ENCODE data around the gene HECA.
"Not testable (repeated sequence)": the region's sequence is repeated elsewhere in the genome, so short reads cannot be mapped to it uniquely, and the experiment has no call there.

HECA gene

DNA sequence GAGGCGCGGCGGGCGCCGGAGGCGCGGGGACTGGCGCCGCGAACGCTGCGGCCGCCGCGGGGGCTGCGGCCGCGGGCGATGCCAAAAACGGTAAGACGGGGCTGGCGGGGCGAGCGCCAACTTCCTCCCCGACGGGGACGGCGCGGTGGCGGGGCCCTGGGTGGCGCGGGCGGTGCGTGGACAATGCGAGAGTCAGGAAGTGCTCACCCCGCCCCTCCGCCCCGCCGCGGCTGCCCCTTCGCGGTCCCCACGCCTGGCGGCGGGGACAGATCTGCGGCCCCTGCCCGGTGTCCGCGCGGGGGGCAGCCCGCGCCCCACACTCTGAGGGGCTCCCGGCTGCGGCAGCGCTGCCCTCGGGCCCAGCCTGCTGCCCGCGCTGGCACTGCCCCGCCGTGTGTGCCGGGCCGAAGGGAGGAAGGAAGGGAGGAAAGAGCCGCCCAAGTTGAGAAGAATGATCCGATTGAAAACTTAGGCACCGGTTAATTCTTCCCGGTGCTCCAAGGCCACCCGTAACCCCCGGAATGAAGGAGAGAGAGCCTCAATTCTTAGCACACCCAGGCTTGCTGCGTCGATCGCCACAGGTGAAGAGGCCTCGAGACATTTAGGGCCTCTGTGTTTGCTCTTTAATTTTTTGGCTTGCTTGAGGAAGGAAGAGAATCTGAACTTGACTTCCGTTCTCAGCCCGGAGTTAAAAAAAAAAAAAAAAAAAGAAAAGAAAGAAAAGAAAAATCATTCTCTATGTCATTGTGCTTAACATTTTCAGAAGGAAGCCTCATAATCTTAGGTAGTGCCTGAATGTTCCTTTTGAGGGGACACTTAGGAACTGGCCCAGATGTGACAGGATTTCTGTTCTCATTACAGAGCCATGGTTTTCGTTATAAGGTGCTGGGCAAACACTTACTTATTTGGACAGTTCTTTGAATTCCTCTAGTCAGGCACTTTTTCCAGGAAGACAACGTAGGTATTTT is 982 bp downstream of the HECA start:
- DNase-seq (ENCODE audit: low read depth in 2 of 2), result no peak

DNA sequence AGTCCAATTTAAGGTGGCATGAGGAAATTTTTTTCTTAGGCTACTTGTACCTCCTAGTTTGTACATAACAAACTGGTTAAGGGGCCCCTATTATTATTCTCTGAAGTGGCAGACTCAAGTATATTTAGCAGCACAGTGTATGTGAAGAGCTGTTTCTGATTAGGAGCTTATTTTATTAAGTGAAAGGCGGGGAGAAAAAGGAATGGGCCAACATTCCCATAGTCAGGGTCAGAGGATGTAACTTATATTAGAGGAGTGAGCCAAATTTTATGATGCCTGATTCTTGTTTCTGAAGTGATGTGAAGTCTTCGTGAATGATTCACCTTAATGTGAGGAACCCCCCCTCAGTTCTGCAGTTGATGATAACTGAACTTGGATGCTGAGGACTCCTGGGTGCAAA is 2.8 kb downstream of the HECA start:
- DNase-seq (ENCODE audit: low read depth in 2 of 2), result no peak

DNA sequence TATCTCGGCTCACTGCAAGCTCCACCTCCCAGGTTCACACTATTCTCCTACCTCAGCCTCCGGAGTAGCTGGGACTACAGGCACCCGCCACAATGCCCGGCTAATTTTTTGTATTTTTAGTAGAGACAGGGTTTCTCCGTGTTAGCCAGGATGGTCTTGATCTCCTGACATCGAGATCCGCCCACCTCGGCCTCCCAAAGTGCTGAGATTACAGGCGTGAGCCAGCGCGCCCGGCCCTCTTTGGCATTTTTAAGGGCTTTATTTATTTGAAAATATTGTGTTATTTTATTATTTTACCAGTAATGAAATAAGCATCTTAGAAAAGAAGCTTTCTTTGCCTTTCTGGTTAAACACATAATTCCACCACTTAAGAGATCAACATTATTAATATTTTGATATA is 6.0 kb downstream of the HECA start:
- DNase-seq (ENCODE audit: low read depth in 2 of 2), result not testable (repeated sequence)

DNA sequence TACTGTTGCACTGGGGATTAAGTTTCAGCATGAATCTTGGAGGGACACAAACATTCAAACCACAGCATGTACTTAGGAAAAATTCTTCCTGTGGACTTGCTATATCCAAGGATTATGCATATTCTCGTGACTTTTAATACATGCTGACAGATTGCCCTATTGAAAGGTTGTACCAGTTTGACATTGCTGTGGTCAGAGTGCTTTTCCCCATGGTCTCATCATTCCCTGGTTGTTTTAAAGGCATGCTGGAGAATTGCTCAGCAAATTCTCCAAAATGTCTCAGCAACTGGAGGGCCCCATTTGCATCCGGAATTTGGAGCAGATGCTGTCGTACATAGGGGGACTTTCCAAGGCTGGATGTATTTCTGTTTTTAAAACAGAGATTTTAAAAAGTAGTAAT is 7.4 kb downstream of the HECA start:
- no peak for DNase-seq (ENCODE audit: low read depth in 2 of 2)

DNA sequence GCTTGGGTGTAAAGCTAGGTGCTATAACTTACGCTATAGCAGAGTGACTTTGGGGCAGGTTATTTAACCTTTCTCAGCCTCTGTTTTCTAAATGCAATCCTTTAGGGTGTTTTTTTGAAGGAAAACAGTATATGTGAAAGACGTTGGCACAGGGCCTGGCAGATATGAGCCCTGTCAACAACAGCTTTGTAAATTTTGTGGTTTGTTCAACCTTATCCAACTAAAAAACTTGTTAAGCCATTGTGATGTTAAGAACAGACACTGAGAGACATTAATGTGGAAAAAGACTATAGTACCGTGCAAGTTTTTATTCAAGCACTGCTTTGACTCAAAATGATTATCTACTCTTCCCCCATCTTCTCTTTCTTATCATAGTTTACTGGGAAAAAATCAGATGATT is 8.2 kb downstream of the HECA start:
- DNase-seq (ENCODE audit: low read depth in 2 of 2), result no peak

DNA sequence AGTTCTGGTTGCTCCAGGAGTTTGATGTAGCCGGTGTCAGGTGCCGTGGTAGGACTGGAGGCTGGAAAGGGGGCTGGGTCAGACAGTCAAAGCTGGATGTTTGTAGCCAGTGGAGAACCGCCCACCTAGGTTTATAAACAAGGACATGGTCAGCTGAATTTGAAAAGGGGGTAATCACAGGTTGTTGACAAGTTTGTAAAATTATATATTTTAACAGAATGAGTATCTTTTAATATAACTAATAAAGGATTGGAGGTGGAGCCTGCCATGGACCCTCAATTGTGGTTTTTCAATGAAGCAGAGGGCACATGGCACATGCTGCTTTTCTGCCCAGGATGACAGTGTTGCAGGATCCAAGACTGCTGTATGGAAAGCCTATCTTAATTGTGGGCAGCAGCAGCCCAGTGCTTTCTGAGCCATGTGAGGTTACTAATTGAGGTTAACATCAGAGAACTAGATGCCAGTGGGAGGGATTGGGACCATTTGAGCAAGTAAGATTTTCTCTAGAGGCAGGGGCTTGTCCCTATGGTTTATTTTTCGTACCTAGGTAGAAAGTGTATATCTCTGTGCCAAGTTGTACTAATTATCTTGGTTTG is 9.7 kb downstream of the HECA start:
- no peak for DNase-seq (ENCODE audit: low read depth in 2 of 2)

DNA sequence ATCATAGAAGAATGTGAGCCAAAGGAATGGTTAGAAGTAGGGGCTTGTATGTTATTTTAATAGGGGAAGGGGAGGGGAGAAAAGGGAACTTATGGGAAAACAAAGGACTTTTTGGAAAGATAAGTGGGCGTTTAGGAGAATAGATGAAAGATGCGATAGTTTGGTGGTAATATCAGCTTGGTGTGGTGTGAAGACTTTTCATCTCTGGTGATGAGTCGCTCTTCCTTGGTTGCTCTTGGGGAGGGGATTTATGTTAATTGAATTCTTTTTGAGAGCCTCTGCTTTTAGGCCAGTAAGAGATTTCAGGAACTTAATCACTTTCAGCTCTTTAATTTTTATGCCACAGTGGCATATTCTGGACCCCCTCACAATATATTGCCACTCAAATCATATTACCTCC is 10.8 kb downstream of the HECA start:
- DNase-seq (ENCODE audit: low read depth in 2 of 2), result no peak

DNA sequence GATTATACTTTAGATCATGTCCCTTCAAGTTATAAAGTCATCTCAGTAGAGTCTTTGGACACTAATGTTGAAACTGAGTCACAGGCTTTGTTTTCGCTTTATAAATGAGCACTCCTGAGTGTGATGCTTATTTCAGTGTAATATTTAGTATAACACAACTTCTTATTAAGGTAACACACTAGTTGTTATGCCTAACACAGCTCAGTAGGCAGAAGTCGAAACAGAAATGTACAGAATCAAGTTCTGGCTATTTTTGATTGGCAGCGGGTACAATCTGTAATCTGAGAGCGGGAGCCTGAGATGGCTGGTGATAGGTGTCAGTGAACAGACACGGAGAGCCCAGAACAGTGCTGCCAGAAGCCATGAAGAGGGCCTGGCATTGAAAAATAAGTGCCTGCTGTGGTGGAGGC is 11.4 kb downstream of the HECA start:
- no peak for DNase-seq (ENCODE audit: low read depth in 2 of 2)

DNA sequence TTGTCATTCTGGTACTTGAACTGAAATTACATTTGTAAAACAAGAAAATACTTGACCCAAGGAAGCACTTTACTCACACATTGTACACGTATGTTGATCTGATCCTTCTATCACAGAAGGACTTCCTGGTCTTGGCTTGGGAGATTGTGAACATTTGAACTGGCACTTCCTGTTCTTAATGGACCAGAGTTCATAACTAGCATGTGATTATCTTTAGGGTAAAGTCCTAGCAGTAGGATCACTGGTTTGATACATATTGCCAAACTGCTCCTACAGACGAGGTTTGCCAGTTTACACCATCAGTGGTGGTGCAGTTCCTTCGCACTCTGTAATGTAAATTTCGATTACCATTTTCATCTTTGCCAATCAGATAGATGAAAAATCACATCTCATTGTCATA is 12.7 kb downstream of the HECA start:
- no peak for DNase-seq (ENCODE audit: low read depth in 2 of 2)

DNA sequence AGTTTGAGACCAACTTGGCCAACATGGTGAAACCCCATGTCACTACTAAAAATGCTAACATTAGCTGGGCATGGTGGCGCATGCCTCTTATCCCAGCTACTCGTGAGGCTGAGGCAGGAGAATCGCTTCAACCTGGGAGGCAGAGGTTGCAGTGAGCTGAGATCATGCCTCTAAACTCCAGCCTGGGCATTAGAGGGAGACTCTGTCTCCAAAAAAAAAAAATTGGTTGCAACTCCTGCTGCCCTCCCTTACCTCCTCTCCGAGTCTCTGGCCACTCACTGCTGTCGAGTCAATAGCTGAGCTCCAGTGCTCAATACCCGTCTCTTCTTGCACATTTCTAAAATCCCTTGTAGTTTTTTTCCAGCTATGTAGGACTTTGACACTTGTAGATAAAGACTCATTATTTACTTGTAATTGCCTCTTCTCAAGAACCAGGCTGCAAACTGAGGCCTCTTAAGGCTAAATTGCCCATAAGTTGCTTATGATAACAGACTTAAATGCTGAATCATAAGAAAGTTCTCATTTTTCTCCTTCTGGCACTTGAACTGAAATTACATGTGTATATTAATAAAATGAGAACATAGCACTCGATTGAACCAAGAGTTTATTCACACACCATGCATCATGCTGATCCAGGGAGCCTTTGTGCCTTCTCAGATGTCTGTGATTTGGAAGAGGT is 13.8 kb downstream of the HECA start:
- DNase-seq (ENCODE audit: low read depth in 2 of 2), result no peak

DNA sequence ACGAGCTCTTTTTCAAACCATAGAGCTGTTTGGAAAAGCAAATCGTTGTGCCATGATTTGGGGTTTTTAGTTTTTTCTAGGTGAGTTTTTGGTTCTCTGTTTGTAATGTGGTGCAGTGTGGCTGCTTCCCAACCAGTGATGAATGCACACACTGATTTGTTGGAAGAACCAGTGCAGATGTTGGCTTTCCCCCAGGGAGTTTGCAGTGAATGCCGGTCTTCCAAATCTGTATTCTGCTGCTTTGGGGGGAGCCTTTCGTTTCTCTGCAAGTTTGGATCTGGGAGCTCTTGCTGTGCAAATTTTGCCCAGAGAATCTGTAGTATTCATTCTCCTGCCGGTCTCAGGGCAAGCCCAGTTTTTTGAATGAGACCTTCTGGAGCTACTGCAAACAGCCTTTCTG is 14.5 kb downstream of the HECA start:
- DNase-seq (ENCODE audit: low read depth in 2 of 2), result no peak

DNA sequence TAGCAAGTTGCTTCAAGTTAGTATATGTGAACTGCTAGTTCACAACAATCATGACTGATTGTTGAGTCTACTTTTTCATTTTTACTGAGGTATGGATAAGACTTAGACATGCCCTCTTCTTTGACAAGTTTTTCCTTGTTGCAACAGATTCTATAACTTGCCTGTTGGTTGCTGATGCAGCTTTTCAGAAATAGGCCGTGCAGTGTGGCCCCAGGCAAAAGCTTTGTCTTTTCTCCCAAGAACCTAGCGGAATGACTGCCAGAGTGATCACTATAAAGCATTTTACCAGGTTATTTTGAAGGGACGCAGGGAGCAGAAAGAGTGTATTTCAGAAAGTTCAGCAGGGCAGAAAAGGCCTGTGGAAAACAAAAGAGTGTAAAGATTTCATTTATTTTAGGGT is 16.0 kb downstream of the HECA start:
- no peak for DNase-seq (ENCODE audit: low read depth in 2 of 2)

DNA sequence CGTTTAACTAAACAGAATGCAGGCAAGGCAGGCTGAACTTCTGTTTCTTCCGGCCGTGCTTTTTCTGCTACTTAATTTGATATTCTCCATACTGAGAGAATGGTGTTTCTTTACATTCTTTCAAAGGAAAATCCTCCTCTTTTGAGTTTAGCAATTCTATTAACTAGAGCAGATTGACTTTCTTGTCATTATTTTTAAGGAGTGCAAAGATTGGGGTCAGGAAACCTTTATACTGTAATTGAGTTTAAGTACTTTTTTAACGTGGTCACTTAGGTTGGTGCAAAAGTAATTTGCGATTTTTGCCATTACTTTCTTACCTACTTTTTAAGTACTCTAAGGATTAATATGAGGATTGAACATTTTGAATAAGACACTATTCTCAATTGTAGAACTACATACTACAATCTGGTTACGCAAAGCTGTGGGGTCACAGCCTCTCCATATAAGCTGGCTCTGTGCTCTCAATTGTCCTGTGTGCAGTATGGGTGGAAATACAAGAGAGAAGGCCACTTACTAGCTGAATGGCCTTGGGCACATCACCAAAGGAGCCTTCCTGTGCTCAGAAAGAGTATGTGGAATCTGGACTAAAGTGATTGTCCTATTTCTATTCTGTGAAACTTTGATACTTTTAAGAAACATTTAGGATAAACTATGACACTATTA is 16.7 kb downstream of the HECA start:
- DNase-seq (ENCODE audit: low read depth in 2 of 2), result no peak

DNA sequence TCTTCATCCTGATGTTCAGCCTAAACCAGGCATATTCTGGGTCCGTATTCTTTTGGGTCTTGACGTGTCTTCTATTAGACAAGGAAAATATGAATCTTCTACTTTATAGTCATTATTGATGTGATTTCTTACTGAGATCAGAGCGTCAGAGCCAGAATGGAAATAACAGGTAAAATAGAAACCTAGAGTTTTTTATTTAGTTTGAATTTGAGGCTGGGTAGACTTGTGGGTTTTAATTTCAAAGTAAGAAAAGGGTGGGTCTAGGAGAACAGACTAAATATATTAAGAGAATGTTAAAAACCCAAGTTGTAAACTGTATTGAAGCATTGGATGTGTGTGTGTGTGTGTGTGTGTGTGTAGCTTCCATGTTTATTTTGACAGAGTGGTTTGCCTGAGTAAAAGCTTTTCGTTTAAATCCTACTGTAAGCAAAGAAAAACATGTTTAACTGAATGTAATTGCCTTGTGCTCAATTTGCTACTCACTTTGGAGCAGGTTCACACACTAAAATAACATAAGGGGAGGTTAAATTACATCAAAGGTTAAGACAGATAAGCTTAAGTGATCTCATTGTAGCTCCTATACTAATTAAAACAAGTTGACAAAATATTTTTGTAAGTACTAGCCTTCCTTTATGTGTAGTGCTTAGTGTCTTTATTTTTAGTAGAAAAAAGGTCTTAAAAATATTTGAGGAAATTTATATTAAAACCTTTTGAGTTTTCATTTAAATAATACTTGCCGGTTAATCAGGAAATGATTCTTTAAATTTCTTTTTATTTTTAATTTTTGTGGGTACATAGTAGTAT is 17.4 kb downstream of the HECA start:
- no peak for DNase-seq (ENCODE audit: low read depth in 2 of 2)

DNA sequence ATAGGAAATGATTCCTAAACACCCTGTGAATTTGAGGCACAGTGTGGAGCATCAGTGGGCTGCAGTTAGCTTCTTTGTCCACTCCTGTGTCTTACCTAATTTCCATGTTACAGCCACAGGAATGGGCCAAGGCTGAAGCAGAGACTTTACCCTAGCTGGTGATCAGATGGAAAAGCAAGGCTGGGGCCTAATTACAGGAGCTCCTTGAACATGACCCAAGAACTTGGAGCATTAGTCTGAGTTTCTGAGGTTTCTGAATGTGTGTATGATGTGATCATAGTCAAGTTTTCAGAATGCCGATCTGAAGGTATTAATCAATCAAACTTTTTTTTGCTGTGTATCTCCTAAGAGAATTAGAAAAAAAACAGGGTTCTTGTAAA is 18.0 kb downstream of the HECA start:
- no peak for DNase-seq (ENCODE audit: low read depth in 2 of 2)

DNA sequence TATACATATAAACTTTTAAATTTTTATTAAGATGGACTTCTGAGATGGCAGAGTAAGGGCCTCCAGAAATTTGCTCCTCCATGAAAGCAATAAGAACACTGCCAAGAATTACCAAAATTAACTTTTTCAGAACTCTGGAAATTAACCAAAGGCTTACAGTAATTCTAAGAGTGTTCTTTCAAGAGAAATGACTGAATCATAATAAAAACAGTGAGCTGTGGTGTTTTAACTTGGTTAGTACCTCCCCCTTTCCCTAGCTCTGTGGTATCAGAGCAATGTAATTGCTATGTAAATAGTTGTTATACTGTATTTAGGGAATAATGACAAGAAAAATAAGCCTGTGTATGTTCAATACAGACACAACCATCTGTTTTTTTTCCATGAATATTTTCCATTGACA is 19.0 kb downstream of the HECA start:
- no peak for DNase-seq (ENCODE audit: low read depth in 2 of 2)

DNA sequence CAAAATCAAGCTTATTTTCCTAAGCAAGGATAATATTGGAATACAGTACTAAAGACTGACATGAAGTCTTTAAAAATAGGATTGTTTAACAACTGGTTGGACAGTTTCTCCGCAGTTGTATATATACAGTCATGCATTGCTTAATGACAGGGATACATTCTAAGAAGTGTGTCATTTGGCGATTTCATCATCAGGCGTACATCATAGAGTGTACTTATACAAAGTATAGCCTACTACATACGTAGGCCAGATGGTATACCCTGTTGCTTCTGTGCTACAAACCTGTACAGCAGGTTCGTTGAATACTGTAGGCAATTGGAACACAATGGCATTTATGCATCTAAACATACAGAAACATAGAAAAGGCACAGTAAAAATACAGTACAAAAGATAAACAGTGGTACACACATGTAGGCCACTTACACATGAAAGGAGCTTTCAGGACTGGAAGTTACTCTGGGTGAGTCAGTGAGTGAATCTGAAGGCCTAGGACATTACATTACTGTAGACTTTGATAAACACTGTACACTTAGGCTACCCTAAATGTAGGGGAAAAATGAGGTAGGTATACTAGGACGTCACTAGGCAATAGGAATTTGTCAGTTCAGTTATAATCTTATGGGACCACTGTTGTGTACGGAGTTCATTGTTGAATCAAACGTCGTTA is 20.1 kb downstream of the HECA start:
- no peak for DNase-seq (ENCODE audit: low read depth in 2 of 2)

DNA sequence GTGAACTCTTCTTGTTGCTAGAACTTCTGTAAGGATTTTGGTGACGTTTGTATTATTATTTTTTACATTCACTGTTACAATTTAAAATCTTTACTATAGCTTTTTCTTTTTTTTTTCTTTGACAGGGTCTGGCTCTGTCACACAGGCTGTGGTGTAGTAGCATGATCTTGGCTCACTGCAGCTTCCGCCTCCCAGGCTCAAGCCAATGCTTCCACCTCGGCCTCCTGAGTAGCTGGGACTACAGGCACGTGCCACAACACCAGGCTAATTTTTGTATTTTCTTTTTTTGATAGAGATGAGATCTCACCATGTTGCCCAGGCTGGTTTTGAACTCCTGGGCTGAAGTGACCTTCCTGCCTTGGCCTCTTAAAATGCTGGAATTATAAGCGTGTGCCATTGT is 21.2 kb downstream of the HECA start:
- no peak for DNase-seq (ENCODE audit: low read depth in 2 of 2)

DNA sequence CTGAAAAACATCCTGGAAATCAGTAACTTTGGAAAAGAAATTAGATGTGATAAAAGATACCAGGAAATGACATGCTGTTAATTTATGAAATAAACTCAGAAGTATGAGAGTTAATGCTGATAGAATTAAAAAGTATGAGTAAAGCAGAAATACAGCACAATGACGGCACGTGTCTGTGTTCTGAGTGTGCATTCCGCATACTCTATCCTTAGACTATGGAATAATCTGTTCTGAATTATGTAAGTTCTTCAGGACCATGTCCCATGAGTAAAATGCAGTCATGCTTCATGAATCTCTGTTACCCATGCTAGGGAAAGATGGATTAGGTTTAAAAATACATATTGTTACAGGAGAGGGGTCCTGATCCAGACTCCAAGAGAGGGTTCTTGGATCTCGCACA is 21.7 kb downstream of the HECA start:
- no peak for DNase-seq (ENCODE audit: low read depth in 2 of 2)

DNA sequence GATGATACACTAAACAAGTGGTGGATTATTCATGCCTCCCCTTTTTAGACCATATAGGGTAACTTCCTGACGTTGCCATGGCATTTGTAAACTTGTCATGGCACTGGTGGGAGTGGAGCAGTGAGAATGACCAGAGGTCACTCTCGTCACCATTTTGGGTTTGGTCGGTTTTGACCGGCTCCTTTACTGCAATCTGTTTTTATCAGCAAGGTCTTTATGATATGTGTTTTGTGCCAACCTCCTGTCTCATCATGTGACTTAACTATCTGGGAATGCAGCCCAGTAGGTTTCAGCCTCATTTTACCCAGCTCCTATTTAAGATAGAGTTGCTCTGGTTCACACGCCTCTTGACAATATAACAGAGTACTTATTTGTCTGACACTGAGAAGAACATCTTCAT is 22.2 kb downstream of the HECA start:
- DNase-seq (ENCODE audit: low read depth in 2 of 2), result not testable (repeated sequence)

DNA sequence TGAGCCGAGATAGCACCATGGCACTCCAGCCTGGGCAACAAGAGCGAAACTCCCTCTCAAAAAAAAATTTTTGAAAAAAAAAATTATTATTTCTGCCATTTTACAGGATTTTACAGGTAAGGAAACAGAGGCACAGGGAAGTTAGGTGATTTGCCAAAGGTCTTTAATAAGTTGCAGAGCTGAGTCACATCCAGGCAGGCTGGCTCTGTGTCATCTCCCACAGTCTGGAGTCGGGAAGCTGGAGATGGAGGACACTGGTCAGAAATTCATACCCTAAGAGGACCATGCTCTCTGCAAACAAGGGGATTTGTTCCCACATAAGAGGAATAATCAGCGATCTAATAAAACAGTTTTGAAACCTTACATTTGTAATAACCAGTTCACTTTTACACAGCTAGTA is 24.1 kb downstream of the HECA start:
- no peak for DNase-seq (ENCODE audit: low read depth in 2 of 2)

Measured in activated CD4-positive, alpha-beta T cell treated with anti-CD3 and anti-CD28 coated beads for 24 hours (primary cell).